ENCODE measurements around the gene CCDC82.

Gene CCDC82

DNA sequence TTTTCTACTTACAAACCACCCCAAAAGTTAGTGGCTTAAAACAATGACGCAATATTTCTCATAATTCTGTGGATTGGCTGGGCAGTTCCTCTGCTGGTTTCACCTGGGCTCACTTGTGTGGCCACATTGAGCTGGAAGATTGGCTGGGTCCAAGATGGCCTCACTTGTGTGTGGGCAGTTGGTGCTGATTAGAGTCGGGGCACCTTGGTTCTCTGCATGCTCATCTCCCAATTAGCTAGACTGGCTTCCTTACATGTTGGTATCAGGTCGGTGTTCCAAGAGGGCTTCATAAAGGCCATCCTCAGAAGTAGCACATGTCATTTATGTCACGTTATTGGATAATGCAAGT, 59.2 kb downstream of the CCDC82 start:
- Histone ChIP-seq H3K4me1 (ENCODE audit: control insufficient read depth, insufficient read depth, low read length) (peaks cover 4% of the 10 kb centered on the region), H3K27me3 (ENCODE audit: control insufficient read depth, insufficient read depth, low read length, poor library complexity, severe bottlenecking) (no peaks in the 10 kb centered on the region), H3K27ac (ENCODE audit: insufficient read depth, low read depth, low read length, poor library complexity, severe bottlenecking) (no peak overlapping the region), H3K36me3 (ENCODE audit: control insufficient read depth, insufficient read depth, low read length) (no peaks in the 10 kb centered on the region), H3K4me3 (ENCODE audit: insufficient read depth, low read depth, low read length) (no peak overlapping the region), H3K9me3 (ENCODE audit: control insufficient read depth, low read length) (no peaks in the 10 kb centered on the region)
- 96 to 97% methylated on average over 4 of the region's 4 CpGs for WGBS, 2 experiments

DNA sequence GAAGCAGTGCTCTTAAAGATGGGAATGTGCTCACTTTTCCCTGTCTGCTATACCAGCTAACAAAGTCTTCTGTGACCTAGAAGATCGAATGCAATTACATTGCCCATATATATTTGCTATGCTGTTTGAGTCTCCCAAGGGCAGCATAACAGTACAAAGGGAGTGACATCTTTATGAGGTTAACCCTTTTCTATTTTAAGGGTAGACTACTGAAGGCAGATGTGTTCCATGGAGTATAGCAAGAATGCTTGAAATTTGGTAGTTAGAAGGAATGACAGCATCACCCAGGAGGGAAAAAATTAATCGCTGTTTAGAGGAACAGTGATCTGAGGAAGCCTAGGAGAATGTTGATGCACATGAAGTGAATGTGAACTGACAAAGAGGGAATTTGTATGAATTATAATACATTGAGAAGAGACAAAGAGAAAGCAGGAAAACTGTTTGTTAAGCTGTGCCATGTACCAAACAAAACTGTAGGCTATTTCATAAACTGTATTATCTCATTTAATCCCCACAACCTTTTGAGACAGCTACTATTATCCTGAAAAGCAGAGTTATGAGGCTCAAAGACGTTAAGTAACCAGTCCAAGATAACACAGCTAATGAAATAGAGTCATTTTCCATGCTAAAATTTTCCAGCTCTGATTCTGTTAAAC, 59.7 kb downstream of the CCDC82 start:
- 93 to 96% methylated on average over 3 of the region's 3 CpGs for WGBS, 2 experiments
- no peak overlapping the region for H3K4me3 ChIP-seq (ENCODE audit: insufficient read depth, low read depth, low read length)
- no peaks in the 10 kb centered on the region for H3K27me3 ChIP-seq (ENCODE audit: control insufficient read depth, insufficient read depth, low read length, poor library complexity, severe bottlenecking)
- no peaks in the 10 kb centered on the region for H3K36me3 ChIP-seq (ENCODE audit: control insufficient read depth, insufficient read depth, low read length)
- no peaks in the 10 kb centered on the region for H3K9me3 ChIP-seq (ENCODE audit: control insufficient read depth, low read length)
- H3K27ac ChIP-seq (ENCODE audit: insufficient read depth, low read depth, low read length, poor library complexity, severe bottlenecking), result no peak overlapping the region
- H3K4me1 ChIP-seq (ENCODE audit: control insufficient read depth, insufficient read depth, low read length), result peaks cover 4% of the 10 kb centered on the region

DNA sequence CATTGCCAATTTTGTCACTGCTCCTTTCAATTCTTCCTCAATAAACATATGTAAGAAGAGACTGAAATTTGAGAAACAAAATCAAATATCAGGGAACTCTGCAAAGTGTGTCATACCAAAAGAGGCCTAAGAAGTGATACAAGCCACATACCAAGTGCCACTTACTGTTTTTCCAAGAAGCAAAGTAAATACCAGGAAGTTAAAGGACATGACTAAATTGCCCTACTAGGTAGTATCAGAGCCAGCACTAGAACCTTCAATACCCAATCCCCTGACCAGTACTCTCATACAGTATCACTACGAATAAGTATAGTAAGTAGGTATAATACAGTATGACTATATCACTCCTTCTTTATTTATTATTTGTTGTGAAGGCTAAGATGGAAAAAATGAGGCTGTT, 60.3 kb downstream of the CCDC82 start:
- Histone ChIP-seq H3K9me3 (ENCODE audit: control insufficient read depth, low read length) (no peaks in the 10 kb centered on the region), H3K27ac (ENCODE audit: insufficient read depth, low read depth, low read length, poor library complexity, severe bottlenecking) (no peak overlapping the region), H3K4me3 (ENCODE audit: insufficient read depth, low read depth, low read length) (no peak overlapping the region), H3K4me1 (ENCODE audit: control insufficient read depth, insufficient read depth, low read length) (peaks cover 4% of the 10 kb centered on the region), H3K36me3 (ENCODE audit: control insufficient read depth, insufficient read depth, low read length) (no peaks in the 10 kb centered on the region), H3K27me3 (ENCODE audit: control insufficient read depth, insufficient read depth, low read length, poor library complexity, severe bottlenecking) (no peaks in the 10 kb centered on the region)
- WGBS, 2 experiments, result no CpG with 5 or more reads among the region's 1 CpG

DNA sequence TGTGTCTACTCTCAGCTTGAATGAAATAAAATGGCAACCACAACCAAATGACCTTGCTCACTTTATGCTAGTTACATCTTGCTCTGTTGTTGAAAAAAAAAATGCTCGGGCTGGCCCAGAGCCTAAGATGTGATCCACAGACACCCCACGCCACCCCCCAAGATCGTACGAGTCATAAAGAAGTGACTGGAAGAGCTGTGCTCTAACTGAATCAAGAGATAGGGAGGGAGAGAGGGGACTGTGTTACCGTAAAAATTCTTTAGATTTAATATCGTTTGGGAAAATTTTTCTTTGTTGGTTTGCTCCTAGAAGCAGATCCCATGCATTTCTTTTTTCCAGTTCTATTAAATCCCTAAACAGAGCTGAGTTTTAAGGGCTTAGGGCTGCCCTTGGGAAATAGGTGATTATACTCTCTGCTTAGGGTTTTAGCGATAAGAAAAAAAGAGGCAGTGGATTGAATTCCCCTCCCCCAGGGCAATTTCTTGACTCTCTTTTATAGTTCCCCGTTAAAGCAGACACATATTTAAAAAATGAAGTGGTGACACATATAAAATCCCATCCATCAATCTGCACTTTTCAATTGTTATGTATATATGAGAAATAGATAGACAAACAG, 61.2 kb downstream of the CCDC82 start:
- Histone ChIP-seq H3K9me3 (ENCODE audit: control insufficient read depth, low read length) (no peaks in the 10 kb centered on the region), H3K27me3 (ENCODE audit: control insufficient read depth, insufficient read depth, low read length, poor library complexity, severe bottlenecking) (no peaks in the 10 kb centered on the region), H3K4me3 (ENCODE audit: insufficient read depth, low read depth, low read length) (no peak overlapping the region), H3K4me1 (ENCODE audit: control insufficient read depth, insufficient read depth, low read length) (peaks cover 4% of the 10 kb centered on the region), H3K36me3 (ENCODE audit: control insufficient read depth, insufficient read depth, low read length) (no peaks in the 10 kb centered on the region), H3K27ac (ENCODE audit: insufficient read depth, low read depth, low read length, poor library complexity, severe bottlenecking) (no peak overlapping the region)
- WGBS, 2 experiments, result 86 to 96% methylated on average over 6 to 7 of the region's 8 CpGs

DNA sequence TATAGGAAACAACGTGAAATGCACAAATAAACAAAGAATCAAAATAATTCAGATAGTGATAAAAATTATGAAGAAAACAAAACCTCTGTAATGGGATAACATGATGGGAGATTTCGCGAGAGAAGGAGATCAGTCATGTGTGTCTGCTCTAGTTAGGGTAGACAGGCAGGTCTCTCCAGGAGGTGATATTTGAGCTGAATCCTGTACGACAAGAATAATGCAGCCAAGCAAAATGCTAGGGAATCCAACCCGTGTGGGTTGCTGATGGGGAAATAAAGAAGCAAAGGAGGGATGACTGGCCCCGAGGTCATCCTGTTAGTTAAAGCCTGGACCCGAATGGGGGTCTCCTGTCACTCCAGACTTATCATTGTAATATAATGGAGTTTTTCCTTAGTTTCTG, 62.8 kb downstream of the CCDC82 start:
- Histone ChIP-seq H3K9me3 (ENCODE audit: control insufficient read depth, low read length) (no peaks in the 10 kb centered on the region), H3K27ac (ENCODE audit: insufficient read depth, low read depth, low read length, poor library complexity, severe bottlenecking) (no peak overlapping the region), H3K4me1 (ENCODE audit: control insufficient read depth, insufficient read depth, low read length) (no peaks in the 10 kb centered on the region), H3K36me3 (ENCODE audit: control insufficient read depth, insufficient read depth, low read length) (no peaks in the 10 kb centered on the region), H3K4me3 (ENCODE audit: insufficient read depth, low read depth, low read length) (no peak overlapping the region), H3K27me3 (ENCODE audit: control insufficient read depth, insufficient read depth, low read length, poor library complexity, severe bottlenecking) (no peaks in the 10 kb centered on the region)
- WGBS, 2 experiments, result 74 to 84% methylated on average over 5 to 6 of the region's 7 CpGs

DNA sequence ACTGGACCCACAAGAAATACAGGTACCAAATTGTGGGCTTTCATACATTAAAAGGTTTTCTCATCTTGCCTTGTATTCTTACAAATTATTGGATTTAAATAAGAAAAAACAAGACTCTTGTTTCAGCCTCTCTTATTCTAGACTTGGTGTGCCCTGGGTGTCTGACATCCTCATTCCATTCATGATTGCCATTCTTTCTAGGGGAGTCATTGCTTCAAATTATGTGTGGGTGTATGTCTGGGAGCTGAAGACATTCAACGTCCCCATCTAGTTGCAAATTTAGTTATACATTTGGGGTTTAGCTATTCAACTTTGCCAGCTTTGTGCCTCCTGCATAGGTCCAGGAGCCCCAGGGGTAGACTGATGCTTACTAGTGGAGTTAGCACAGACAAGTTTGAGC, 64.8 kb downstream of the CCDC82 start:
- Histone ChIP-seq H3K4me1 (ENCODE audit: control insufficient read depth, insufficient read depth, low read length) (no peaks in the 10 kb centered on the region), H3K27ac (ENCODE audit: insufficient read depth, low read depth, low read length, poor library complexity, severe bottlenecking) (no peak overlapping the region), H3K27me3 (ENCODE audit: control insufficient read depth, insufficient read depth, low read length, poor library complexity, severe bottlenecking) (no peaks in the 10 kb centered on the region), H3K36me3 (ENCODE audit: control insufficient read depth, insufficient read depth, low read length) (no peaks in the 10 kb centered on the region), H3K4me3 (ENCODE audit: insufficient read depth, low read depth, low read length) (no peak overlapping the region), H3K9me3 (ENCODE audit: control insufficient read depth, low read length) (no peaks in the 10 kb centered on the region)
- 60 to 71% methylated on average over 1 of the region's 1 CpG for WGBS, 2 experiments

DNA sequence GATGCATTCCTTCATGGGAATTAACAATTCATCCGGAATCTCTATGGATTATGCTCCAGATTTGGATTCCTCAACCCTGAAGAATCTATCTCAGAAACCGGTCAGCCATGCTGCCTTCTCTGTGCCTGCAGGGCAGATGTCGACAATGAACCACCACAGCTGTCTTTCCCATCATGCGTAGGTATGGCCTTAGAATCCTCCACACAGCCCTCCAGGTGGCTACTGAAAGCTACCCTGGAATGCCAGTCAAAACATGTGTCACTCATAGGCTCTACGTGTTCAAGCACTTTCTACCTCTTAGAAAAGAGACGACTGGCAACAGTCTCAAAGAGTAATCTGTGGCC, 66.1 kb downstream of the CCDC82 start:
- Histone ChIP-seq H3K4me1 (ENCODE audit: control insufficient read depth, insufficient read depth, low read length) (no peaks in the 10 kb centered on the region), H3K36me3 (ENCODE audit: control insufficient read depth, insufficient read depth, low read length) (no peaks in the 10 kb centered on the region), H3K27ac (ENCODE audit: insufficient read depth, low read depth, low read length, poor library complexity, severe bottlenecking) (no peak overlapping the region), H3K27me3 (ENCODE audit: control insufficient read depth, insufficient read depth, low read length, poor library complexity, severe bottlenecking) (no peaks in the 10 kb centered on the region), H3K4me3 (ENCODE audit: insufficient read depth, low read depth, low read length) (no peak overlapping the region), H3K9me3 (ENCODE audit: control insufficient read depth, low read length) (no peaks in the 10 kb centered on the region)
- 92 to 95% methylated on average over 6 of the region's 6 CpGs for WGBS, 2 experiments

DNA sequence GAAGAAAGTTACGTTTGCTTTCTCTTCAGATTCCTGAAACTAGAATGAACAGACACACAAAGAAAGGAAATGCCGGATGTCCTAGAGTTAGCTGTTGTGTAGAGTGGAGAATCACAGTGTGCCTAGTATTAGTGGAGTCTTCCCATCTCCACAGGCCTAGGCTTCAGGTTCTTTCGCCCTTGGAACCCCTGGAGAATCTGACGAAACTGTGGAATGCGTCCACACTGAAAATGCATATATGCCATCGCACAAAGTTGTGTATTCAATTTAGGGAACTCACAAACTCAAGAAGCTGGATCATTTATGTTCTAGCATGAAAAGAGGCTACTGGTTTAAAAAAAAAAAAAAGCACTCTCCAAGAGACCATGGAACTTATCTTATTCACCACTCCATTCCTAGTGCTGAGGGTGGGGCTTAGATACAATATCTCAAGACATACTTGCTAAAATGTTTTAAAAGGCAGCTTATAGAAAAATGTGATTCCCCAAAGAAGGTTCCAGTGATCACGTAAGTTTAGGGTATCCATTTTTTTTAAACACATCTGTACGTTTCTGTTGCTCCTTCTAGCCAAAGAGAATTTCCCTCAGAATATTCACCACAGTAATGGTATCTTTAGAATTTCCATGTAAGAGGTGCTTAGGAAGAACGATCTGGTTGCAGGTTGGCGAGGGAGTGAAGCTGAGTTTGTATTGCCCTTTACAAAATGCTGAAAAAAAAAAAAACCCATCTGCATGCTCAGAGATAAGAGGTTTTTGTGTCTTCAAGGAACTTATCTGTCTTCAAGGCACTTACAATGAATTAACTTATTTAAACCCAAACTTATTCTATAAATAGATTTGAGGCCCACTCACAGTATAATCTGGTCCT, 66.7 kb downstream of the CCDC82 start:
- H3K4me3 ChIP-seq (ENCODE audit: insufficient read depth, low read depth, low read length), result no peak overlapping the region
- H3K27me3 ChIP-seq (ENCODE audit: control insufficient read depth, insufficient read depth, low read length, poor library complexity, severe bottlenecking), result no peaks in the 10 kb centered on the region
- H3K9me3 ChIP-seq (ENCODE audit: control insufficient read depth, low read length), result no peaks in the 10 kb centered on the region
- no peak overlapping the region for H3K27ac ChIP-seq (ENCODE audit: insufficient read depth, low read depth, low read length, poor library complexity, severe bottlenecking)
- no peaks in the 10 kb centered on the region for H3K36me3 ChIP-seq (ENCODE audit: control insufficient read depth, insufficient read depth, low read length)
- no peaks in the 10 kb centered on the region for H3K4me1 ChIP-seq (ENCODE audit: control insufficient read depth, insufficient read depth, low read length)
- WGBS, 2 experiments, result 93 to 95% methylated on average over 8 to 10 of the region's 10 CpGs

DNA sequence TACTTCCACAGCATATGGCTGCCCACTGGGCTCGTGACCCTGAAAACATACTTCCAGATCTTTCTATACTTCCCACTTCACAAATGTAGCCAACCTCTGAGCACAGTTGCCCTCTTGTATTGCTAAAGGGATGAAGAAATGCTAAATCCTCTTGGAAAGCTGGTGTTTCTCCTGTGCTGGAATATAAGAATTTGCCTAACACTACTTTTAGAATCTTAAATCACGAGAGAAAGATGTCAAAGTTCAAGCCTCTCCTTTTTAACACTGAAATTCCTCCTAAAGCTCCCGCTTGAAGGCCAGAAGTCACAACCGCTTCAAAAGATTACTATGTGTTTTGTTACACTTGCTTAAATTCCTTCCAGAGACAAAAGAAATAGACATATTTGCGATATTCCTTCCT, 68.6 kb downstream of the CCDC82 start:
- H3K4me1 ChIP-seq (ENCODE audit: control insufficient read depth, insufficient read depth, low read length), result no peaks in the 10 kb centered on the region
- 95 to 96% methylated on average over 5 of the region's 5 CpGs for WGBS, 2 experiments
- no peak overlapping the region for H3K27ac ChIP-seq (ENCODE audit: insufficient read depth, low read depth, low read length, poor library complexity, severe bottlenecking)
- H3K9me3 ChIP-seq (ENCODE audit: control insufficient read depth, low read length), result no peaks in the 10 kb centered on the region
- H3K27me3 ChIP-seq (ENCODE audit: control insufficient read depth, insufficient read depth, low read length, poor library complexity, severe bottlenecking), result no peaks in the 10 kb centered on the region
- H3K4me3 ChIP-seq (ENCODE audit: insufficient read depth, low read depth, low read length), result no peak overlapping the region
- no peaks in the 10 kb centered on the region for H3K36me3 ChIP-seq (ENCODE audit: control insufficient read depth, insufficient read depth, low read length)

DNA sequence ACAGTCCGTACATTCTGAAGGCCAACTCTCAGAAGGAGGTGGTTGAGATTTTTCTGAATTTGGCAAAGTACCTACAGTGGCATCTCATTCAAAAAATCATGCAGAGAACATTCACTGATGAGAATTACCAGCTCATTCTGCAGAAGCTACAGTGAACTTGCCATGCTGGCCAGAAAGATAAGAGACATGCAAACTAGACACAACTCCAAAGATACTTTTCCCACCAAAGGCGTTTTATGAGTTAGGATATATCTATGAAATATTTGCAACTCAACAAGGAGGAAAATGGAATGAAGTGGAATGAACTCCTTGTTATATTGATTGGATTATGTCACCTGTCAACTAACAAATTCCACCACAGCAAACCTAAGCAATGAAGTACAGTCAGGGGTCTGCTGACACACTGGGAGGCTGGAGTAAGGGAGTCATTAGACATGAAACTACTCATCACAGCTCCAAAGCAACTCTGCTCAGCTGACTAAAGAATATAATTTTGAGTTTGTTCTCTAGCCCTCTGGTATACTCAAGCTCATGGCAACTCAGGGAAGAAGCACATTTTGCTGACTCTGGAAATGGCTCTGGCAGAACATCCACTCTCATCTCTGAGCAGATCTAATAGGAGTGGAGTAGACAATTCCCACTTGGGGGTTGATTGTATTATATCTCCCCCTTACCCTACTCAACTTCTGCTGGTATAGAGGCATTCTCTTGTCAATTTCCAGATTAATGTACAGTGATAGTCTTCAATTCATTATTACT, 69.6 kb downstream of the CCDC82 start:
- Histone ChIP-seq H3K4me1 (ENCODE audit: control insufficient read depth, insufficient read depth, low read length) (no peaks in the 10 kb centered on the region), H3K9me3 (ENCODE audit: control insufficient read depth, low read length) (no peaks in the 10 kb centered on the region), H3K4me3 (ENCODE audit: insufficient read depth, low read depth, low read length) (no peak overlapping the region), H3K27ac (ENCODE audit: insufficient read depth, low read depth, low read length, poor library complexity, severe bottlenecking) (no peak overlapping the region), H3K27me3 (ENCODE audit: control insufficient read depth, insufficient read depth, low read length, poor library complexity, severe bottlenecking) (no peaks in the 10 kb centered on the region), H3K36me3 (ENCODE audit: control insufficient read depth, insufficient read depth, low read length) (no peaks in the 10 kb centered on the region)
- WGBS, 2 experiments, result 83 to 97% methylated on average over 1 to 2 of the region's 2 CpGs
